HepG2 (cell line): Measurements from ENCODE around the gene SLC22A31. TPM values are rescaled to one million over a fixed set of nuclear protein-coding genes. Genes with fewer than 3 reads are reported as not detected.

Source experiments
- CBFB ChIP-seq: sonication (generic); formaldehyde crosslinking; IDR thresholded peaks from 2 replicates; pipeline ENCODE4 v1.4.0; 2020; ENCODE audit warnings: missing genetic modification reagents
- CBX2 ChIP-seq, 2 experiments: fragments of 200-600 bp in 1 of 2; sonication (generic); formaldehyde crosslinking in 1 of 2; IDR thresholded peaks; 2 replicates each; pipeline versions ENCODE4 v1.7.0 to v1.8.1; 2018 to 2022; ENCODE audit warnings: low read depth in 2 of 2, low read length in 1 of 2, mild to moderate bottlenecking in 1 of 2, missing genetic modification reagents in 1 of 2
- GTF3A ChIP-seq: sonication (generic); formaldehyde crosslinking; conservative IDR thresholded peaks from 2 replicates; pipeline ENCODE4 v1.4.0; 2020; ENCODE audit warnings: mild to moderate bottlenecking, missing genetic modification reagents
- GZF1 ChIP-seq: sonication (generic); formaldehyde crosslinking; IDR thresholded peaks from 2 replicates; pipeline ENCODE4 v1.5.1; 2020; ENCODE audit warnings: mild to moderate bottlenecking, missing genetic modification reagents
- HDAC1 ChIP-seq: sonication (generic); formaldehyde crosslinking; IDR thresholded peaks from 2 replicates; pipeline ENCODE4 v1.5.1; 2020; ENCODE audit warnings: mild to moderate bottlenecking, missing genetic modification reagents
- HOXD1 ChIP-seq: sonication (generic); formaldehyde crosslinking; IDR thresholded peaks from 2 replicates; pipeline ENCODE4 v1.5.0; 2020; ENCODE audit warnings: missing genetic modification reagents
- KAT8 ChIP-seq: IDR thresholded peaks from 2 replicates; pipeline ENCODE4 v1.6.1; 2016; ENCODE audit warnings: missing genetic modification reagents, missing compliant biosample characterization
- KLF15 ChIP-seq: sonication (generic); formaldehyde crosslinking; IDR thresholded peaks from 2 replicates; pipeline ENCODE4 v1.8.1; 2023; ENCODE audit warnings: borderline replicate concordance, mild to moderate bottlenecking, inconsistent platforms, missing genetic modification reagents, mixed read lengths
- KLF16 ChIP-seq, 2 experiments: sonication (generic) in 1 of 2; formaldehyde crosslinking in 1 of 2; IDR thresholded peaks; 2 replicates each; pipeline versions ENCODE4 v1.6.1 to v1.8.0; 2016 to 2023; ENCODE audit warnings: missing genetic modification reagents in 2 of 2, missing compliant biosample characterization in 1 of 2
- NFE2L2 ChIP-seq: fragments of 150-350 bp; IDR thresholded peaks from 2 replicates; pipeline ENCODE4 v1.6.1; 2014; ENCODE audit warnings: low read length
- SP5 ChIP-seq: IDR thresholded peaks from 2 replicates; pipeline ENCODE4 v1.6.1; 2016; ENCODE audit warnings: low read depth, borderline replicate concordance
- XRCC5 ChIP-seq: fragments of 200-400 bp; formaldehyde crosslinking; optimal IDR thresholded peaks from 2 replicates; pipeline ENCODE3; 2017; ENCODE audit warnings: mild to moderate bottlenecking, low read length
- ZBTB8A ChIP-seq: sonication (generic); formaldehyde crosslinking; IDR thresholded peaks from 2 replicates; pipeline ENCODE4 v1.4.0; 2020; ENCODE audit warnings: mild to moderate bottlenecking, low read depth, missing genetic modification reagents, borderline replicate concordance
- ZC3H13 ChIP-seq: sonication (generic); formaldehyde crosslinking; IDR thresholded peaks from 2 replicates; pipeline ENCODE4 v1.8.1; 2023; ENCODE audit warnings: mild to moderate bottlenecking, missing genetic modification reagents, moderate library complexity
- ZFP82 ChIP-seq: sonication (generic); formaldehyde crosslinking; IDR thresholded peaks from 2 replicates; pipeline ENCODE4 v1.5.1; 2020; ENCODE audit warnings: mild to moderate bottlenecking, missing genetic modification reagents, borderline replicate concordance
- ZNF20 ChIP-seq: sonication (generic); formaldehyde crosslinking; IDR thresholded peaks from 2 replicates; pipeline ENCODE4 v1.4.0; 2020; ENCODE audit warnings: mild to moderate bottlenecking, moderate library complexity, missing genetic modification reagents
- ZNF326 ChIP-seq: sonication (generic); formaldehyde crosslinking; IDR thresholded peaks from 2 replicates; pipeline ENCODE4 v1.4.0; 2020; ENCODE audit warnings: missing genetic modification reagents, borderline replicate concordance
- ZNF446 ChIP-seq: sonication (generic); formaldehyde crosslinking; IDR thresholded peaks from 2 replicates; pipeline ENCODE4 v1.5.0; 2020; ENCODE audit warnings: mild to moderate bottlenecking, missing genetic modification reagents
- ZNF570 ChIP-seq: sonication (generic); formaldehyde crosslinking; IDR thresholded peaks from 2 replicates; pipeline ENCODE4 v1.4.0; 2020; ENCODE audit warnings: mild to moderate bottlenecking, missing genetic modification reagents, borderline replicate concordance
- ZNF747 ChIP-seq: sonication (generic); formaldehyde crosslinking; IDR thresholded peaks from 2 replicates; pipeline ENCODE4 v1.8.1; 2023; ENCODE audit warnings: missing genetic modification reagents, mild to moderate bottlenecking, borderline replicate concordance
- polyA plus RNA-seq, 8 experiments: library from polyadenylated mRNA; depleted of rRNA in 3 of 8; stranded (reverse) in 7 of 8; unstranded in 1 of 8; fragments of >200 nt; fragmentation: Illumina TruSeq in 4 of 8; extraction: Trizol in 4 of 8; gene quantifications; 2 replicates each; pipeline versions ENCODE4 v1.2.1 to v1.2.3, GENCODE V29; 2011 to 2016; ENCODE audit warnings: low read depth in 4 of 8, missing spikeins in 1 of 8, mixed read lengths in 1 of 8; ENCODE audit not compliant: insufficient read depth in 1 of 8
- total RNA-seq, 5 experiments: library from RNA; depleted of rRNA; stranded (reverse); fragments of >200 nt; fragmentation: Illumina TruSeq; extraction: Trizol; gene quantifications; 2 replicates each; pipeline ENCODE4 v1.2.3, GENCODE V29; 2016; ENCODE audit warnings: low read depth in 1 of 5
- TF ChIP-seq, protein P1 (sequence below): IDR thresholded peaks from 2 replicates; pipeline ENCODE4 v1.6.1; 2016; ENCODE audit warnings: missing compliant biosample characterization, missing genetic modification reagents, borderline replicate concordance
- TF ChIP-seq, protein P2 (sequence below): sonication (generic); formaldehyde crosslinking; IDR thresholded peaks from 2 replicates; pipeline ENCODE4 v1.9.0; 2022; ENCODE audit warnings: missing genetic modification reagents, mild to moderate bottlenecking, borderline replicate concordance
- TF ChIP-seq, protein P3 (sequence below): IDR thresholded peaks from 2 replicates; pipeline ENCODE4 v1.6.1; 2016; ENCODE audit warnings: missing biosample characterization, missing genetic modification reagents, low read depth
- TF ChIP-seq, protein P4 (sequence below): sonication (generic); formaldehyde crosslinking; IDR thresholded peaks from 2 replicates; pipeline ENCODE4 v1.4.0; 2020; ENCODE audit warnings: mild to moderate bottlenecking, missing genetic modification reagents

SLC22A31 gene
- total and polyA plus RNA-seq, 2 of the 13 experiments (the other 11 are each of a cell fraction or from before 2014, with no cell fraction given) = 67.3 to 83.3 TPM

DNA sequence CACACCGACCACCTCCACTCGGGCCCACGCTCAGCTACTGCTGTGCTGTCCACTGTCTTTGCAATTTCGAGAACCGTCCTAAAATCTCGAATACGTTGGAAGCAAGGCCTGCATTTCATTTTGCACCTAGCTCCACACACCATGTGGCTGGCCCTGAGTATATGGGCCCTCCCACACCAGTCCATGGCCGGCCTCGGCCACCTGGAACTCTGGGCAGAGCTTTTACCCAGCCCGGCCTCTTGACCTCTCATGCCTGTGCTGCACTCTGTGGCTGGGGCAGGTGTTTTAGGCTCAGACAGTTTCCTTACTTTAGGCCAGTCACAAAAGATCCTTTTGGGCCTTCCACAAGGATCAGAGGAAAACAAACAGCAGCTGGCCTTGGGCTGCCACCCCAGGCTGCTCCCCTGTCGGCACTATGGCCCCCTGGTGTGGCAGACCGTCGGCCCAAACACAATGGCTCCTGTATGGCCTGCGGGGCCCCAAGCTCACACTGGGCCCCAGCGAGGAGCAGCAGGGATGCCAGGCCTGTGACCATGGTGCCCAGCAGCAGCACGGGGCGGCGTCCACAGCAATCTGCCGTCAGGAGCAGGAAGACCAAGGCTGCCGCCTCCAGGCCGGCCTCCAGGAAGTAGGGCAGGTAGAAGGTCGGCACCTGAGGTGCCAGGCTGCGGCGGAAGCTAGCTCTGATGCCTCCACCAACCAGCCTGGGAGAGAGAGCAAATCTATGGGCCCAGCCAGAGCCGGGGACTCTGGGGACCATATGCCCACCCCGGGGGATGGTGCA lies 2.5 kb downstream of the SLC22A31 start (continued):
- TF ChIP-seq ZNF747 (CRISPR knock-in tag) (peak; percentile 74; the same call in 1 of the 2 replicates), ZC3H13 (peak; percentile 97), ZNF20 (CRISPR knock-in tag) (no peak), CBFB (CRISPR knock-in tag) (peak; percentile 99), ZNF446 (CRISPR knock-in tag) (no peak), KLF15 (CRISPR knock-in tag) (peak; percentile 66; the same call in 1 of the 2 replicates), XRCC5 (peak; percentile 95), HDAC1 (CRISPR knock-in tag) (peak; percentile 94; the same call in 1 of the 2 replicates), HOXD1 (peak; percentile 83), KAT8 (CRISPR knock-in tag) (peak; percentile 85), GZF1 (CRISPR knock-in tag) (0 out of 2 replicates have a peak, but pooled peaks have one; percentile 56), KLF16 (CRISPR knock-in tag; IDR thresholded peaks at IDR 0.05) (peak; percentile 80 to 93; a peak in 3 of 4 replicates), NFE2L2 (no peak), GTF3A (CRISPR knock-in tag) (peak; percentile 31; the same call in 1 of the 2 replicates), ZFP82 (no peak), ZBTB8A (no peak), SP5 (CRISPR knock-in tag) (0 out of 2 replicates have a peak, but pooled peaks have one; percentile 57), ZNF570 (CRISPR knock-in tag) (peak; percentile 37; the same call in 1 of the 2 replicates), ZNF326 (CRISPR knock-in tag) (0 out of 2 replicates have a peak, but pooled peaks have one; percentile 26), CBX2 (IDR thresholded peaks at IDR 0.05; ENCODE audit: low read depth, low read length) (no peak), CBX2 (CRISPR knock-in tag; IDR thresholded peaks at IDR 0.05; ENCODE audit: low read depth) (no peak)
- TF ChIP-seq, protein P1, sequence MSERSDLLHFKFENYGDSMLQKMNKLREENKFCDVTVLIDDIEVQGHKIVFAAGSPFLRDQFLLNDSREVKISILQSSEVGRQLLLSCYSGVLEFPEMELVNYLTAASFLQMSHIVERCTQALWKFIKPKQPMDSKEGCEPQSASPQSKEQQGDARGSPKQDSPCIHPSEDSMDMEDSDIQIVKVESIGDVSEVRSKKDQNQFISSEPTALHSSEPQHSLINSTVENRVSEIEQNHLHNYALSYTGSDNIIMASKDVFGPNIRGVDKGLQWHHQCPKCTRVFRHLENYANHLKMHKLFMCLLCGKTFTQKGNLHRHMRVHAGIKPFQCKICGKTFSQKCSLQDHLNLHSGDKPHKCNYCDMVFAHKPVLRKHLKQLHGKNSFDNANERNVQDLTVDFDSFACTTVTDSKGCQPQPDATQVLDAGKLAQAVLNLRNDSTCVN (CRISPR knock-in tag) = peak; percentile 50
- TF ChIP-seq, protein P2, sequence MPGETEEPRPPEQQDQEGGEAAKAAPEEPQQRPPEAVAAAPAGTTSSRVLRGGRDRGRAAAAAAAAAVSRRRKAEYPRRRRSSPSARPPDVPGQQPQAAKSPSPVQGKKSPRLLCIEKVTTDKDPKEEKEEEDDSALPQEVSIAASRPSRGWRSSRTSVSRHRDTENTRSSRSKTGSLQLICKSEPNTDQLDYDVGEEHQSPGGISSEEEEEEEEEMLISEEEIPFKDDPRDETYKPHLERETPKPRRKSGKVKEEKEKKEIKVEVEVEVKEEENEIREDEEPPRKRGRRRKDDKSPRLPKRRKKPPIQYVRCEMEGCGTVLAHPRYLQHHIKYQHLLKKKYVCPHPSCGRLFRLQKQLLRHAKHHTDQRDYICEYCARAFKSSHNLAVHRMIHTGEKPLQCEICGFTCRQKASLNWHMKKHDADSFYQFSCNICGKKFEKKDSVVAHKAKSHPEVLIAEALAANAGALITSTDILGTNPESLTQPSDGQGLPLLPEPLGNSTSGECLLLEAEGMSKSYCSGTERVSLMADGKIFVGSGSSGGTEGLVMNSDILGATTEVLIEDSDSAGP = peak; percentile 88; the same call in 1 of the 2 replicates
- TF ChIP-seq, protein P3, sequence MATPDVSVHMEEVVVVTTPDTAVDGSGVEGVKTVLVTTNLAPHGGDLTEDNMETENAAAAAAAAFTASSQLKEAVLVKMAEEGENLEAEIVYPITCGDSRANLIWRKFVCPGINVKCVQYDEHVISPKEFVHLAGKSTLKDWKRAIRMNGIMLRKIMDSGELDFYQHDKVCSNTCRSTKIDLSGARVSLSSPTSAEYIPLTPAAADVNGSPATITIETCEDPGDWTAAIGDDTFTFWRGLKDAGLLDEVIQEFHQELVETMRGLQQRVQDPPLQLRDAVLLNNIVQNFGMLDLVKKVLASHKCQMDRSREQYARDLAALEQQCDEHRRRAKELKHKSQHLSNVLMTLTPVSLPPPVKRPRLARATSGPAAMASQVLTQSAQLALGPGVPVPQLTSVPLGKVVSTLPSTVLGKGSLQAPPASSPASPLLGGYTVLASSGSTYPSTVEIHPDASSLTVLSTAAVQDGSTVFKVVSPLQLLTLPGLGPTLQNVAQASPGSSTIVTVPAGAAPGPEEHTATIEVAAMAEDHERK (CRISPR knock-in tag) = no peak
- TF ChIP-seq, protein P4, sequence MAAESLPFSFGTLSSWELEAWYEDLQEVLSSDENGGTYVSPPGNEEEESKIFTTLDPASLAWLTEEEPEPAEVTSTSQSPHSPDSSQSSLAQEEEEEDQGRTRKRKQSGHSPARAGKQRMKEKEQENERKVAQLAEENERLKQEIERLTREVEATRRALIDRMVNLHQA (CRISPR knock-in tag) = no peak
